GM12875 (cell line): ENCODE measurements around the gene SI.

Experiments
- H3K4me3 ChIP-seq: one replicate; pipeline ENCODE4 v1.5.1; 2011; ENCODE audit warnings: low read depth, low read length, control low read depth
- CTCF ChIP-seq: IDR thresholded peaks from 2 replicates; pipeline ENCODE4 v1.5.1; 2011; ENCODE audit warnings: low read depth, mild to moderate bottlenecking, control low read depth, inconsistent platforms, low read length, moderate library complexity, borderline replicate concordance; ENCODE audit not compliant: insufficient read depth

The SI gene

DNA sequence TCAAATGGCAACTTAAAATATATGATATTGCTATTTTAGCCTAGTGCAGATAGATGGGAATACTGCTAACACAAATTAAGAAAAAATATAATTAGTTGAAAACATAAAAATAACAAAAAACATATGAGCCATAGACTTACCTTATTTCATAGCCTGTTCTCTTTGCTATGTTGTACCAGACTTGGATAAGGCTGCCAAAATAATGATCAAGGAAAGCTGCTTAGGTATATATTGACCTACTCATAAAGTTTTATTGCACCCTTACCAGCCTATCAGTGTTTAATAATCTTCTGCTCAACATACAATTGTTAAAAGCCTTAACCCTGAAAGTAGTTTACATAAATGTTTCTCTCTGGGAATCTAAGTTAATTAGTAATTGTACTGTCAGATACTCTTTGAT lies at the start of gene SI:
TSS of gene SI (minus strand) at position 204 of the 400 bp plus-strand sequence. CDS start 2,484 bp downstream, outside the sequence.
- H3K4me3 ChIP-seq: no peak within 1 kb of the TSS
- no peak for TF ChIP-seq CTCF

GRCh38 chr3:165125836-165126235 lies 47.5 kb upstream of the SI start:
- TF ChIP-seq CTCF: no peak
- no peak overlapping the region for H3K4me3 ChIP-seq

- TF ChIP-seq CTCF: no peak
- H3K4me3 ChIP-seq: no peak overlapping the region
These were observed 33.1 kb upstream of the SI start for GRCh38 chr3:165111401-165111800.

GRCh38 chr3:165103616-165104015 lies 25.3 kb upstream of the SI start:
- no peak overlapping the region for H3K4me3 ChIP-seq
- no peak for TF ChIP-seq CTCF

GRCh38 chr3:165082650-165083049 lies 4.4 kb upstream of the SI start:
- no peak for TF ChIP-seq CTCF
- H3K4me3 ChIP-seq: no peak overlapping the region

DNA sequence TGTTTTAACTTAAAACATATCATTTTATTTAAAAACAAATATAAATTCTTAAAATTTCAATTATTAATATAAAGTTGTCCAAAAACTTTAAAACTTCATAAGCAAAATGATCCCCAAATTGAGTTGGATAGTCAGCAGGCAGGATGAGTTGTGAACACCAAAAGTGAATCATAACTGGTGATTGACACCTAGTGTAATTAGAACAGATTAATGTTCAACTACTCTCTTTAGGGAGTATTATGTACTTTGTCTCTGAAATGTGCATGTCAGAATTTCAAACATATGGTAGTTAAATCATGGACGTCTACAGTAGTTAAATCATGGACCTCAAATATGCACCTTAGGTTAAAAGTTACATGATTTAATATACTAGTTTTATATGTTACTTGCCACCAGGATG lies 2.9 kb upstream of the SI start:
- no peak overlapping the region for H3K4me3 ChIP-seq
- no peak for TF ChIP-seq CTCF

- TF ChIP-seq CTCF: no peak
- H3K4me3 ChIP-seq: no peak overlapping the region
These were observed 2.6 kb downstream of the SI start for GRCh38 chr3:165075695-165076094.
